Fibroblast of mammary gland (primary cell): ENCODE results near the gene CTBP1.
A peak's percentile ranks its signal among the peaks of the same experiment; 100 is the strongest.
"Not testable (repeated sequence)": the region's sequence is repeated elsewhere in the genome, so short reads cannot be mapped to it uniquely, and the experiment has no call there.

Experiments
- DNase-seq: peaks from one replicate; pipeline ENCODE4 v3.0.0-alpha.2; 2010; ENCODE audit warnings: low read depth
- H3K4me3 ChIP-seq: 2 replicates; pipeline ENCODE4 v1.5.1; 2011; ENCODE audit warnings: low read depth, mild to moderate bottlenecking, low read length, moderate library complexity; ENCODE audit not compliant: control insufficient read depth
- CTCF ChIP-seq: conservative IDR thresholded peaks from 2 replicates; pipeline ENCODE4 v1.5.1; 2011; ENCODE audit warnings: low read depth, low read length, inconsistent platforms; ENCODE audit not compliant: control insufficient read depth, insufficient read depth

Gene CTBP1

GRCh38 chr4:1294891-1295290 is 46.0 kb upstream of the CTBP1 start:
- no peak for DNase-seq
- no peak for TF ChIP-seq CTCF
- H3K4me3 ChIP-seq, result no peak overlapping the region

GRCh38 chr4:1294424-1294823 is 45.5 kb upstream of the CTBP1 start:
- DNase-seq, result no peak
- TF ChIP-seq CTCF, result no peak
- H3K4me3 ChIP-seq, result no peak overlapping the region

GRCh38 chr4:1293991-1294390 is 45.1 kb upstream of the CTBP1 start:
- no peak overlapping the region for H3K4me3 ChIP-seq
- no peak for TF ChIP-seq CTCF
- DNase-seq, result no peak

- no peak overlapping the region for H3K4me3 ChIP-seq
- no peak for TF ChIP-seq CTCF
- no peak for DNase-seq
Measured at GRCh38 chr4:1293531-1293941, 44.6 kb upstream of the CTBP1 start.

- H3K4me3 ChIP-seq, DNase-seq: not testable (repeated sequence)
Measured at GRCh38 chr4:1292703-1293011, 43.7 kb upstream of the CTBP1 start.

- no peak for TF ChIP-seq CTCF
Measured at GRCh38 chr4:1291996-1292702, 43.2 kb upstream of the CTBP1 start.

GRCh38 chr4:1291091-1291490 is 42.2 kb upstream of the CTBP1 start:
- peak overlapping the region; percentile 82 for H3K4me3 ChIP-seq
- no peak for TF ChIP-seq CTCF
- no peak for DNase-seq

More at GRCh38 chr4:1291996-1292702, 43.2 kb upstream of the CTBP1 start:
- no peak overlapping the region for H3K4me3 ChIP-seq
- no peak for DNase-seq
